Stimulated activated CD8-positive, alpha-beta memory T cell treated with anti-CD3 and anti-CD28 coated beads, Interleukin-4, amount 100 ng/mL, for 1 hour (primary cell): ENCODE measurements around the gene SH3BP5L.

Experiments used
- DNase-seq, 2 donors: peaks; one replicate each; pipeline ENCODE4 v3.0.0-alpha.2; 2020; ENCODE audit warnings: low read depth in 2 of 2, low spot score in 1 of 2

The SH3BP5L gene

DNA sequence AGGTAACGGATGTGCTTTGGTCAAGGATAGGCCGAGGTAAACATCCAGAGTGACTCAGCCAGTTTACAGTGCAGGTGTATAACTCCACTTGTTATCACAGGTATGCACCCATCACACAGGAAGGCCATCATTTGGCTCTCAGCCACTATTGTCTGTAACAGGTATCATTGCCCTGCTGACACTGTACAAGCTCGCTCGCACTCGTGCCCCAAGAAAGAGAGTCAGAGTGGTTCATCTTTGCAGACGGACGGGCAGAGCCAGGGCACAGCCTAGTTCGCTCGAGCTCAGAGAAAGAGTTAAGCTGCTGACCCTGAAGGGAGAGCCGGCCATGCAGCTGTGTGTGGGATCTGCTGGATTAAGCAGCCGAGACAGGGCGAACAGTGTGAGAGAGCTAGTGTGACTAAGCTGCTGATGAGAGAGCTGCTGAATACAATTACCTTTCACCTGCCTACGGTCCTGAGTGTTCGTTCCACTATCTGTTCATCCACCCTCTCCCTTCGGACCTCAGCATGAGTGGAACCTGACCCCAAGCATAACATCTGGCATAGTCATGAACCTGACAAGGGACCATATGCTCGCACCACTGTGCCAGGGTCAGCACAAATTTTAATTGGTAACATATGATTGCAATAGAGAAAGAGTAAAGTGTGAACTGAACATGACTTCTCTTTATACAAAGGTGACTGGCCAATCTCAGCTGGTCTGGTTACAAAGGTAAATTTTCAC, 43.1 kb downstream of the SH3BP5L start:
- DNase-seq, result no peak

DNA sequence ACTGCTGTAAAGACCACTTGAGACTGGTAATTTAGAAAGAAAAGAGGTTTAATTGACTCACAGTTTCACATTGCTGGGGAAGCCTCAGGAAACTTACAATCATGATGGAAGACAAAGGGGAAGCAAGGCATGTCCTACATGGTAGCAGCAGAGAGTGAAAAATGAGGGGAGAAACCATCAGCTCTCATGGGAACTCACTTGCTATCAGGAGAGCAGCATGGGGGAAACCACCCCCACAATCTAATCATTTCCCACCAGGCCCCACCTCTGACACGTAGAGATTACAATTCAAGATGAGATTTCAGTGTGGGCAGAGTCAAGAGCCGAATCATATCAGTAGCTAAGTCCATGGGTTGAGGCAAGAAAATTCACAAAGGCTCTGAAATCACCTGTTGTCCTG, 46.4 kb downstream of the SH3BP5L start:
- no peak for DNase-seq

DNA sequence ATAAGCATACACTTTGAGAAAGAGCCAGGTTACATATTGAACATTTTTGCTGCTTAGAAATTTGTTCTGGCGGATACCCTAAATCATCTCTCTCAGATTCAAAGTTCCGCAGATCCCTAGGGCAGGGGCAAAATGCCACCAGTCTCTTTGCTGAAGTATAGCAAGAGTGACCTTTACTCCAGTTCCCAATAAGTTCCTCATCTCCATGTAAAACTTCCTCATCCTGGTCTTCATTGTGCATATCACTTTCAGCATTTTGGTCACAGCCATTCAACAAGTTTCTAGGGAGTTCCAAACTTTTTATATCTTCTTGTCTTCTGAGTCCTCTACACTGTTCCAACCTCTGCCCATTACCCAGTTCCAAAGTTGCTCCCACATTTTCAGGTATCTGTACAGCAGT, 46.8 kb downstream of the SH3BP5L start:
- DNase-seq, result no peak

GRCh38 chr1:248776991-248777390, 48.7 kb downstream of the SH3BP5L start:
- no peak for DNase-seq

- DNase-seq, result no peak
Measured at GRCh38 chr1:248775441-248775840, 50.3 kb downstream of the SH3BP5L start.
